GM19395 (cell line): Measurements from ENCODE around the gene DRD5.

Experiments
- ATAC-seq: cut with Tn5 transposase; IDR thresholded peaks from one replicate; pipeline ENCODE4 v1.9.1; 2021; ENCODE audit warnings: mild to moderate bottlenecking, moderate library complexity; ENCODE audit not compliant: unreplicated experiment

The DRD5 gene

GRCh38 chr4:9812501-9813340 lies 31.3 kb downstream of the DRD5 start:
- peak; percentile 90 for ATAC-seq

- no peak for ATAC-seq
Measured at GRCh38 chr4:9816285-9816684, 34.9 kb downstream of the DRD5 start.

- no peak for ATAC-seq
Measured at GRCh38 chr4:9820343-9820742, 38.9 kb downstream of the DRD5 start.

- no peak for ATAC-seq
Measured at GRCh38 chr4:9825049-9825448, 43.6 kb downstream of the DRD5 start.

- no peak for ATAC-seq
Measured at GRCh38 chr4:9826551-9826950, 45.1 kb downstream of the DRD5 start.

DNA sequence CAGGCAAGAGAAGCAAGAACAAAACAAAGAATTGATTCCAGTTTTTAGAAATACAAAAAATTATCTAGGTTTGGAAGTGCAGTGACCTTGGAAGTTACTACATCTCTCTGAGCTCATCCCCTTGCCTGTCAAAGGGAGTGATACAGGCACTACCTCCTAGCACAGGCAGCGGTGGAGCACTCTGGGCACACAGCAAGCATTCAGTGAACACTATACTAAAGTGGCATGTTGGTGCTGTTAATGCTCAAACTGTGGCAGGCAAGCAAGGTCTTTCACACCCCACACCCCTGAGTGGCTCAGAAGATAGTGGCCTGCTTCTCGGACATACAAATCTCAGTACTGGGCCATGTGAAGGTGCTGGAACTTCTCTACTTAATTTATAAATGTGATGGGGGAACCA lies 51.2 kb downstream of the DRD5 start:
- ATAC-seq: no peak

DNA sequence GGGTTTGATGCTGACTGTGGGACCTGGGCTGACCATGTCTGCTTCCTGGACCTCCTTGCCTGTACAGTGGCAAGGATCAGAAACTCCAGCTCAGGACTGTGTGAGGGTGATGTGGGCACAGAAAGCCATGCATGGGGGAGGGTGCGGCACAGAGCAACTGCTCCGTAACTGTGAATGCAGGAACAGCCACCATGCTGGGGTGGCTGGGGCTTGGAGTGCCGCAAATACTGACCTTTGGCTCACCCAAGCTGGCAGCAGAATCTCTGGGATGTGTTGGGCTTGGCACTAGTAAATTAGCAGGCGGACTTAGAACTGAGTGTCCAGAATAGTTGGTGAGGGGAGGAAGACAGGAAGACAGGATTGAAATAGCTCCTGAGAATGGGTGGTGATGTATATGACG lies 52.0 kb downstream of the DRD5 start:
- ATAC-seq: no peak
